HEK293 (cell line): ENCODE measurements around the gene ARHGEF26.

Experiments used
- CTCF ChIA-PET: fragments of 350-600 bp; formaldehyde crosslinking; extraction: SDS; loops from one replicate; lab custom pipeline; 2021; ENCODE audit warnings: antibody characterized with exemption; lab: Yijun Ruan, JAX
- POLR2A ChIA-PET: fragments of 300-600 bp; formaldehyde crosslinking; extraction: SDS; loops from one replicate; lab custom pipeline; 2020; ENCODE audit warnings: antibody characterized with exemption, inconsistent platforms; lab: Yijun Ruan, JAX
- H3K27ac ChIP-seq: fragments of 200-500 bp; sonication (Bioruptor generic); 2 replicates; pipeline ENCODE4 v1.5.1; 2014; ENCODE audit warnings: low read depth, low read length, control low read depth, inconsistent platforms; ENCODE audit errors: extremely low read depth
- H3K36me3 ChIP-seq, 2 experiments: fragments of 200-500 bp in 1 of 2; sonication (Bioruptor generic) in 1 of 2; 1 replicate in 1 of 2; 2 replicates in 1 of 2; pipeline ENCODE4 v1.5.1; 2014 to 2017; ENCODE audit warnings: inconsistent platforms in 2 of 2, low read length in 2 of 2; ENCODE audit not compliant: control insufficient read depth in 2 of 2, insufficient read depth in 1 of 2
- H3K4me1 ChIP-seq: fragments of 200-500 bp; sonication (Bioruptor generic); 2 replicates; pipeline ENCODE4 v1.5.1; 2014; ENCODE audit warnings: mild to moderate bottlenecking, low read length, inconsistent platforms; ENCODE audit not compliant: control insufficient read depth, insufficient read depth
- H3K4me3 ChIP-seq: 2 replicates; pipeline ENCODE4 v1.5.1; 2011; ENCODE audit warnings: low read depth, mild to moderate bottlenecking, control low read depth, low read length, moderate library complexity
- H3K9me3 ChIP-seq: fragments of 200-500 bp; sonication (Bioruptor generic); 2 replicates; pipeline ENCODE4 v1.5.1; 2014; ENCODE audit warnings: low read depth, low read length, inconsistent platforms; ENCODE audit not compliant: control insufficient read depth, insufficient read depth
- BCL11A ChIP-seq: fragments of 450-650 bp; formaldehyde crosslinking; IDR thresholded peaks from 2 replicates; pipeline ENCODE4 v1.5.1; 2016; ENCODE audit warnings: low read depth, missing biosample characterization, missing genetic modification characterization
- FEZF1 ChIP-seq: fragments of 450-650 bp; formaldehyde crosslinking; IDR thresholded peaks from 2 replicates; pipeline ENCODE4 v1.5.1; 2016; ENCODE audit warnings: missing biosample characterization, missing genetic modification characterization
- GFI1B ChIP-seq: fragments of 450-650 bp; formaldehyde crosslinking; IDR thresholded peaks from 2 replicates; pipeline ENCODE4 v1.5.1; 2016; ENCODE audit warnings: missing biosample characterization, missing genetic modification characterization
- MYNN ChIP-seq: fragments of 450-650 bp; formaldehyde crosslinking; IDR thresholded peaks from 2 replicates; pipeline ENCODE4 v1.5.1; 2016; ENCODE audit warnings: missing biosample characterization, missing genetic modification characterization, borderline replicate concordance
- OSR2 ChIP-seq: fragments of 450-650 bp; formaldehyde crosslinking; IDR thresholded peaks from 2 replicates; pipeline ENCODE4 v1.5.1; 2016; ENCODE audit warnings: missing biosample characterization, missing genetic modification characterization
- SALL2 ChIP-seq: fragments of 450-650 bp; formaldehyde crosslinking; IDR thresholded peaks from 2 replicates; pipeline ENCODE4 v1.5.0; 2017; ENCODE audit warnings: missing biosample characterization, mild to moderate bottlenecking, missing genetic modification characterization, borderline replicate concordance
- YY1 ChIP-seq: fragments of 450-650 bp; formaldehyde crosslinking; IDR thresholded peaks from 2 replicates; pipeline ENCODE4 v1.5.1; 2018; ENCODE audit warnings: missing biosample characterization, missing genetic modification characterization
- ZBTB48 ChIP-seq: fragments of 450-650 bp; formaldehyde crosslinking; IDR thresholded peaks from 2 replicates; pipeline ENCODE4 v1.5.1; 2016; ENCODE audit warnings: missing biosample characterization, missing genetic modification characterization
- ZIC2 ChIP-seq: fragments of 450-650 bp; formaldehyde crosslinking; IDR thresholded peaks from 2 replicates; pipeline ENCODE4 v1.5.1; 2016; ENCODE audit warnings: missing biosample characterization, missing genetic modification characterization
- ZNF121 ChIP-seq: fragments of 450-650 bp; formaldehyde crosslinking; IDR thresholded peaks from 2 replicates; pipeline ENCODE4 v1.5.1; 2016; ENCODE audit warnings: missing biosample characterization, missing genetic modification characterization
- ZNF239 ChIP-seq: fragments of 450-650 bp; formaldehyde crosslinking; IDR thresholded peaks from 2 replicates; pipeline ENCODE4 v1.5.1; 2016; ENCODE audit warnings: missing biosample characterization, missing genetic modification characterization
- ZNF266 ChIP-seq: fragments of 450-650 bp; formaldehyde crosslinking; IDR thresholded peaks from 2 replicates; pipeline ENCODE4 v1.5.1; 2016; ENCODE audit warnings: missing biosample characterization, missing genetic modification characterization, low read depth
- ZNF341 ChIP-seq: fragments of 450-650 bp; formaldehyde crosslinking; IDR thresholded peaks from 2 replicates; pipeline ENCODE4; 2016; ENCODE audit warnings: low read depth, missing biosample characterization, missing genetic modification characterization
- ZNF37A ChIP-seq: fragments of 450-650 bp; IDR thresholded peaks from 2 replicates; pipeline ENCODE4 v1.5.1; 2018; ENCODE audit warnings: missing biosample characterization, missing genetic modification characterization
- ZNF423 ChIP-seq: fragments of 450-650 bp; formaldehyde crosslinking; IDR thresholded peaks from 2 replicates; pipeline ENCODE4 v1.5.1; 2016; ENCODE audit warnings: missing biosample characterization, missing genetic modification characterization
- ZNF548 ChIP-seq: fragments of 450-650 bp; formaldehyde crosslinking; IDR thresholded peaks from 2 replicates; pipeline ENCODE4 v1.5.1; 2016; ENCODE audit warnings: missing biosample characterization, missing genetic modification characterization
- ZNF560 ChIP-seq: fragments of 450-650 bp; formaldehyde crosslinking; IDR thresholded peaks from 2 replicates; pipeline ENCODE4 v1.5.1; 2017; ENCODE audit warnings: missing biosample characterization, missing genetic modification characterization, borderline replicate concordance
- ZNF660 ChIP-seq: fragments of 450-650 bp; IDR thresholded peaks from 2 replicates; pipeline ENCODE4 v1.5.1; 2018; ENCODE audit warnings: missing biosample characterization, mild to moderate bottlenecking, missing genetic modification characterization
- ZNF792 ChIP-seq: fragments of 450-650 bp; formaldehyde crosslinking; IDR thresholded peaks from 2 replicates; pipeline ENCODE4 v1.5.1; 2016; ENCODE audit warnings: missing biosample characterization, missing genetic modification characterization
- ZNF843 ChIP-seq: fragments of 450-650 bp; formaldehyde crosslinking; IDR thresholded peaks from 2 replicates; pipeline ENCODE4 v1.5.1; 2016; ENCODE audit warnings: missing biosample characterization, missing genetic modification characterization
- TF ChIP-seq, protein P1 (sequence below): fragments of 450-650 bp; formaldehyde crosslinking; IDR thresholded peaks from 2 replicates; pipeline ENCODE4 v1.5.1; 2017; ENCODE audit warnings: missing biosample characterization, missing genetic modification characterization
- TF ChIP-seq, protein P2 (sequence below): fragments of 450-650 bp; formaldehyde crosslinking; optimal IDR thresholded peaks from 2 replicates; pipeline ENCODE3; 2016; ENCODE audit warnings: missing biosample characterization, mild to moderate bottlenecking, missing genetic modification characterization
- TF ChIP-seq, protein P3 (sequence below): fragments of 450-650 bp; formaldehyde crosslinking; IDR thresholded peaks from 2 replicates; pipeline ENCODE4 v1.5.1; 2016; ENCODE audit warnings: missing biosample characterization, missing genetic modification characterization
- TF ChIP-seq, protein P4 (sequence below): fragments of 450-650 bp; formaldehyde crosslinking; IDR thresholded peaks from 2 replicates; pipeline ENCODE4 v1.5.1; 2016; ENCODE audit warnings: missing biosample characterization, missing genetic modification characterization
- TF ChIP-seq, protein P5 (sequence below): fragments of 450-650 bp; IDR thresholded peaks from 2 replicates; pipeline ENCODE4 v1.5.1; 2018; ENCODE audit warnings: missing biosample characterization, missing genetic modification characterization
- TF ChIP-seq, protein P6 (sequence below): fragments of 450-650 bp; formaldehyde crosslinking; IDR thresholded peaks from 2 replicates; pipeline ENCODE4 v1.5.1; 2016; ENCODE audit warnings: missing biosample characterization, missing genetic modification characterization

The ARHGEF26 gene

DNA sequence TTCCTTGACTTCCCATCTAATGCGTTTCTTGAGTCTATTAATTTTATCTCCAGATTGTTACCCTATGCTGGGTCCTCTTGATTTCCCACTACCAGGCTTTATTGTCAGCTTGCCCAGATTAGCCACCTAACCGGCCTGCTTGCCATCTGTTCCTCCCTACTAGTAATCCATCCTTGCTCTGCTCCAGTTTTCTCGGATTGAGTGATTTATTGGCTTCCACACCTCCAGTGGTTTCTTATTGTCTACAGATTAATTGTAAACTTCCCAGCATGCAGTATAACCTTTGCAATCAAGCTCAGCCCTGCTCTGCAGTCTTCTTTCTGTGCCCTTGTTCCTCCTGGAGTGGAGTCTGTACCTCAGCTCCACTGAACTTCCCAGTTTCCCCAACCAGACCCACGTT is 63.4 kb downstream of the ARHGEF26 start:
- no peaks in the 10 kb centered on the region for H3K36me3 ChIP-seq
- ChIA-PET CTCF (no interaction called here), POLR2A (no interaction called here)
- H3K27ac ChIP-seq: no peak overlapping the region
- H3K4me3 ChIP-seq: no peak overlapping the region
- H3K4me1 ChIP-seq: no peaks in the 10 kb centered on the region
- no peaks in the 10 kb centered on the region for H3K9me3 ChIP-seq
- TF ChIP-seq FEZF1: 0 out of 2 replicates have a peak, but pooled peaks have one; percentile 28
- TF ChIP-seq ZNF239: no peak
- TF ChIP-seq ZIC2 (tag by site-specific recombination): 0 out of 2 replicates have a peak, but pooled peaks have one; percentile 20

DNA sequence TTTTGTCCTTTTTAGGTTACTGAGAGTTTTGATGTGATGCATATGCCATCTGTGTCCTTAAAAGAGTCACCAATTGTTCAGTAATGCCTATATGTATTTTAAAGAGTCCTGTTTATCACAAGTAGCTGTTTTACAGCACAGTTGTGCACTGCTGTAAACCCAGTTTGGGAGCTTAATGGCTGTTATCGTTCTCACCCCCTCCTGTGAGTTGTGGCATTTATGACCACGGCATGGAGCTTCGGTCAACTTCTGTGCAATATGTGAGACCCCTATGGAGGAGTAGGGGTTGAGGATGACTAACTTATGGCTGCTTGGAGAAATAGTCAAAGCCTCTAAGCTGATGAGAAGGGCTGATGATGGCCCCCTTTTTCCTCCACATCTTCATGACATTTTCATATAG is 67.2 kb downstream of the ARHGEF26 start:
- Histone ChIP-seq H3K4me1 (no peaks in the 10 kb centered on the region), H3K4me3 (no peak overlapping the region), H3K27ac (no peak overlapping the region), H3K36me3 (peaks cover 0 to 8% of the 10 kb centered on the region in 2 experiments; a peak in 1 of 3 replicates), H3K9me3 (no peaks in the 10 kb centered on the region)
- ChIA-PET POLR2A (no interaction called here), CTCF (no interaction called here)
- TF ChIP-seq ZNF121 (tag by site-specific recombination): no peak
- no peak for TF ChIP-seq ZNF792 (tag by site-specific recombination)
- TF ChIP-seq ZNF37A (tag by site-specific recombination): no peak
- TF ChIP-seq, protein P1, sequence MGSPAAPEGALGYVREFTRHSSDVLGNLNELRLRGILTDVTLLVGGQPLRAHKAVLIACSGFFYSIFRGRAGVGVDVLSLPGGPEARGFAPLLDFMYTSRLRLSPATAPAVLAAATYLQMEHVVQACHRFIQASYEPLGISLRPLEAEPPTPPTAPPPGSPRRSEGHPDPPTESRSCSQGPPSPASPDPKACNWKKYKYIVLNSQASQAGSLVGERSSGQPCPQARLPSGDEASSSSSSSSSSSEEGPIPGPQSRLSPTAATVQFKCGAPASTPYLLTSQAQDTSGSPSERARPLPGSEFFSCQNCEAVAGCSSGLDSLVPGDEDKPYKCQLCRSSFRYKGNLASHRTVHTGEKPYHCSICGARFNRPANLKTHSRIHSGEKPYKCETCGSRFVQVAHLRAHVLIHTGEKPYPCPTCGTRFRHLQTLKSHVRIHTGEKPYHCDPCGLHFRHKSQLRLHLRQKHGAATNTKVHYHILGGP (tag by site-specific recombination): no peak
- TF ChIP-seq ZNF843 (tag by site-specific recombination): peak; percentile 26; the same call in 1 of the 2 replicates
- no peak for TF ChIP-seq SALL2 (tag by site-specific recombination)
- peak; percentile 61; the same call in 1 of the 2 replicates for TF ChIP-seq OSR2 (tag by site-specific recombination)
- no peak for TF ChIP-seq ZNF266 (tag by site-specific recombination)
- no peak for TF ChIP-seq BCL11A (tag by site-specific recombination)
- peak; percentile 49; the same call in 1 of the 2 replicates for TF ChIP-seq FEZF1
- TF ChIP-seq, protein P2, sequence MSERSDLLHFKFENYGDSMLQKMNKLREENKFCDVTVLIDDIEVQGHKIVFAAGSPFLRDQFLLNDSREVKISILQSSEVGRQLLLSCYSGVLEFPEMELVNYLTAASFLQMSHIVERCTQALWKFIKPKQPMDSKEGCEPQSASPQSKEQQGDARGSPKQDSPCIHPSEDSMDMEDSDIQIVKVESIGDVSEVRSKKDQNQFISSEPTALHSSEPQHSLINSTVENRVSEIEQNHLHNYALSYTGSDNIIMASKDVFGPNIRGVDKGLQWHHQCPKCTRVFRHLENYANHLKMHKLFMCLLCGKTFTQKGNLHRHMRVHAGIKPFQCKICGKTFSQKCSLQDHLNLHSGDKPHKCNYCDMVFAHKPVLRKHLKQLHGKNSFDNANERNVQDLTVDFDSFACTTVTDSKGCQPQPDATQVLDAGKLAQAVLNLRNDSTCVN (tag by site-specific recombination): no peak
- TF ChIP-seq YY1 (tag by site-specific recombination): no peak
- peak; percentile 92 for TF ChIP-seq ZIC2 (tag by site-specific recombination)
- TF ChIP-seq ZNF560 (tag by site-specific recombination): no peak
- TF ChIP-seq MYNN (tag by site-specific recombination): no peak
- TF ChIP-seq ZNF423 (tag by site-specific recombination): 0 out of 2 replicates have a peak, but pooled peaks have one; percentile 27
- TF ChIP-seq ZNF660: no peak
- TF ChIP-seq, protein P3, sequence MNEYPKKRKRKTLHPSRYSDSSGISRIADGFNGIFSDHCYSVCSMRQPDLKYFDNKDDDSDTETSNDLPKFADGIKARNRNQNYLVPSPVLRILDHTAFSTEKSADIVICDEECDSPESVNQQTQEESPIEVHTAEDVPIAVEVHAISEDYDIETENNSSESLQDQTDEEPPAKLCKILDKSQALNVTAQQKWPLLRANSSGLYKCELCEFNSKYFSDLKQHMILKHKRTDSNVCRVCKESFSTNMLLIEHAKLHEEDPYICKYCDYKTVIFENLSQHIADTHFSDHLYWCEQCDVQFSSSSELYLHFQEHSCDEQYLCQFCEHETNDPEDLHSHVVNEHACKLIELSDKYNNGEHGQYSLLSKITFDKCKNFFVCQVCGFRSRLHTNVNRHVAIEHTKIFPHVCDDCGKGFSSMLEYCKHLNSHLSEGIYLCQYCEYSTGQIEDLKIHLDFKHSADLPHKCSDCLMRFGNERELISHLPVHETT: no peak
- peak; percentile 43; the same call in 1 of the 2 replicates for TF ChIP-seq ZNF341 (tag by site-specific recombination)
- TF ChIP-seq ZBTB48: no peak
- TF ChIP-seq, protein P4, sequence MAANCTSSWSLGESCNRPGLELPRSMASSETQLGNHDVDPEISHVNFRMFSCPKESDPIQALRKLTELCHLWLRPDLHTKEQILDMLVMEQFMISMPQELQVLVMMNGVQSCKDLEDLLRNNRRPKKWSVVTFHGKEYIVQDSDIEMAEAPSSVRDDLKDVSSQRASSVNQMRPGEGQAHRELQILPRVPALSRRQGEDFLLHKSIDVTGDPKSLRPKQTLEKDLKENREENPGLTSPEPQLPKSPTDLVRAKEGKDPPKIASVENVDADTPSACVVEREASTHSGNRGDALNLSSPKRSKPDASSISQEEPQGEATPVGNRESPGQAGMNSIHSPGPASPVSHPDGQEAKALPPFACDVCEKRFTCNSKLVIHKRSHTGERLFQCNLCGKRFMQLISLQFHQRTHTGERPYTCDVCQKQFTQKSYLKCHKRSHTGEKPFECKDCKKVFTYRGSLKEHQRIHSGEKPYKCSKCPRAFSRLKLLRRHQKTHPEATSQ (tag by site-specific recombination): no peak
- no peak for TF ChIP-seq GFI1B (tag by site-specific recombination)
- no peak for TF ChIP-seq ZNF548
- TF ChIP-seq, protein P5, sequence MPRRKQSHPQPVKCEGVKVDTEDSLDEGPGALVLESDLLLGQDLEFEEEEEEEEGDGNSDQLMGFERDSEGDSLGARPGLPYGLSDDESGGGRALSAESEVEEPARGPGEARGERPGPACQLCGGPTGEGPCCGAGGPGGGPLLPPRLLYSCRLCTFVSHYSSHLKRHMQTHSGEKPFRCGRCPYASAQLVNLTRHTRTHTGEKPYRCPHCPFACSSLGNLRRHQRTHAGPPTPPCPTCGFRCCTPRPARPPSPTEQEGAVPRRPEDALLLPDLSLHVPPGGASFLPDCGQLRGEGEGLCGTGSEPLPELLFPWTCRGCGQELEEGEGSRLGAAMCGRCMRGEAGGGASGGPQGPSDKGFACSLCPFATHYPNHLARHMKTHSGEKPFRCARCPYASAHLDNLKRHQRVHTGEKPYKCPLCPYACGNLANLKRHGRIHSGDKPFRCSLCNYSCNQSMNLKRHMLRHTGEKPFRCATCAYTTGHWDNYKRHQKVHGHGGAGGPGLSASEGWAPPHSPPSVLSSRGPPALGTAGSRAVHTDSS (tag by site-specific recombination): no peak
- TF ChIP-seq, protein P6, sequence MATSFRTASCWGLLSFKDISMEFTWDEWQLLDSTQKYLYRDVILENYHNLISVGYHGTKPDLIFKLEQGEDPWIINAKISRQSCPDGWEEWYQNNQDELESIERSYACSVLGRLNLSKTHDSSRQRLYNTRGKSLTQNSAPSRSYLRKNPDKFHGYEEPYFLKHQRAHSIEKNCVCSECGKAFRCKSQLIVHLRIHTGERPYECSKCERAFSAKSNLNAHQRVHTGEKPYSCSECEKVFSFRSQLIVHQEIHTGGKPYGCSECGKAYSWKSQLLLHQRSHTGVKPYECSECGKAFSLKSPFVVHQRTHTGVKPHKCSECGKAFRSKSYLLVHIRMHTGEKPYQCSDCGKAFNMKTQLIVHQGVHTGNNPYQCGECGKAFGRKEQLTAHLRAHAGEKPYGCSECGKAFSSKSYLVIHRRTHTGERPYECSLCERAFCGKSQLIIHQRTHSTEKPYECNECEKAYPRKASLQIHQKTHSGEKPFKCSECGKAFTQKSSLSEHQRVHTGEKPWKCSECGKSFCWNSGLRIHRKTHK (tag by site-specific recombination): no peak
